GM19438 (cell line): ENCODE results near the gene INTS1.
A peak's percentile ranks its signal among the peaks of the same experiment; 100 is the strongest.

ENCODE experiments used
- ATAC-seq: cut with Tn5 transposase; IDR thresholded peaks from one replicate; pipeline ENCODE4 v1.9.1; 2021; ENCODE audit warnings: low read depth; ENCODE audit not compliant: unreplicated experiment

INTS1 gene

GRCh38 chr7:1503816-1504775 lies at the start of gene INTS1:
TSS of gene INTS1 (minus strand) at chr7:1504389. CDS start at chr7:1503960, 429 bp downstream.
- ATAC-seq, result peak; percentile 73

- ATAC-seq, result no peak
Observed at GRCh38 chr7:1553512-1554210, 49.5 kb upstream of the INTS1 start.

- no peak for ATAC-seq
Observed at GRCh38 chr7:1552200-1552599, 48.0 kb upstream of the INTS1 start.

- no peak for ATAC-seq
Observed at GRCh38 chr7:1550846-1551155, 46.6 kb upstream of the INTS1 start.

- ATAC-seq, result no peak
Observed at GRCh38 chr7:1550005-1550845, 46.0 kb upstream of the INTS1 start.

- ATAC-seq, result no peak
Observed at GRCh38 chr7:1549357-1550004, 45.3 kb upstream of the INTS1 start.

GRCh38 chr7:1548944-1549343 lies 44.8 kb upstream of the INTS1 start:
- ATAC-seq, result no peak

- no peak for ATAC-seq
Observed at GRCh38 chr7:1548438-1548831, 44.2 kb upstream of the INTS1 start.

- no peak for ATAC-seq
Observed at GRCh38 chr7:1547777-1548437, 43.7 kb upstream of the INTS1 start.

GRCh38 chr7:1546909-1547776 lies 43.0 kb upstream of the INTS1 start:
- no peak for ATAC-seq

- ATAC-seq, result no peak
Observed at GRCh38 chr7:1546274-1546908, 42.2 kb upstream of the INTS1 start.

- ATAC-seq, result no peak
Observed at GRCh38 chr7:1545417-1546246, 41.4 kb upstream of the INTS1 start.

GRCh38 chr7:1544896-1545416 lies 40.8 kb upstream of the INTS1 start:
- ATAC-seq, result no peak

- ATAC-seq, result no peak
Observed at GRCh38 chr7:1544178-1544895, 40.1 kb upstream of the INTS1 start.

- ATAC-seq, result no peak
Observed at GRCh38 chr7:1543826-1544177, 39.6 kb upstream of the INTS1 start.

- no peak for ATAC-seq
Observed at GRCh38 chr7:1542841-1543747, 38.9 kb upstream of the INTS1 start.
